CD14-positive monocyte (primary cell): ENCODE measurements around the gene SLC9A8. TPM values are rescaled to one million over a fixed set of nuclear protein-coding genes. Genes with fewer than 3 reads are reported as not detected.

Experiments used
- DNase-seq, 3 donors: peaks; one replicate each; pipeline ENCODE4 v3.0.0-alpha.2; 2011 to 2022
- H2AFZ ChIP-seq: 2 replicates; pipeline ENCODE4 v1.6.0; 2012; ENCODE audit warnings: mild to moderate bottlenecking, low read depth, low read length, inconsistent platforms; ENCODE audit not compliant: insufficient read depth, poor library complexity, severe bottlenecking
- H3K27ac ChIP-seq, 2 donors: 1 replicate in 1 of 2; 2 replicates in 1 of 2; pipeline ENCODE4 v1.5.1; 2012 to 2013; ENCODE audit warnings: low read length in 2 of 2, control low read depth in 1 of 2, inconsistent platforms in 1 of 2, low read depth in 1 of 2, mild to moderate bottlenecking in 1 of 2
- H3K27me3 ChIP-seq, 2 donors: one replicate each; pipeline versions ENCODE4 v1.6.0 to v1.6.1; 2011 to 2013; ENCODE audit warnings: low read length in 2 of 2; ENCODE audit not compliant: control insufficient read depth in 2 of 2, insufficient read depth in 2 of 2
- H3K36me3 ChIP-seq, 2 donors: replicated peaks in 1 of 2; 1 replicate in 1 of 2; 2 replicates in 1 of 2; pipeline versions ENCODE4 v1.5.1 to v1.6.1; 2012 to 2013; ENCODE audit warnings: low read length in 2 of 2, control low read depth in 1 of 2, inconsistent platforms in 1 of 2, mild to moderate bottlenecking in 1 of 2; ENCODE audit not compliant: insufficient read depth in 2 of 2, control insufficient read depth in 1 of 2
- H3K4me1 ChIP-seq, 2 donors: 1 replicate in 1 of 2; 2 replicates in 1 of 2; pipeline versions ENCODE4 v1.5.1 to v1.6.1; 2012 to 2013; ENCODE audit warnings: low read length in 2 of 2, control low read depth in 1 of 2, inconsistent platforms in 1 of 2, mild to moderate bottlenecking in 1 of 2, moderate library complexity in 1 of 2; ENCODE audit not compliant: insufficient read depth in 2 of 2, control insufficient read depth in 1 of 2
- H3K4me2 ChIP-seq: replicated peaks from 2 replicates; pipeline ENCODE3; 2012; ENCODE audit warnings: low read length, moderate library complexity, mild to moderate bottlenecking; ENCODE audit not compliant: poor library complexity, severe bottlenecking; ENCODE audit errors: extremely low read depth
- H3K4me3 ChIP-seq, 3 experiments: fragments of 200-600 bp in 1 of 3; sonication (generic) in 1 of 3; replicated peaks in 1 of 3; 1 replicate in 2 of 3; 2 replicates in 1 of 3; pipeline ENCODE4 v1.5.1; 2011 to 2013; ENCODE audit warnings: low read length in 3 of 3, mild to moderate bottlenecking in 3 of 3, control low read depth in 2 of 3, low read depth in 2 of 3, inconsistent platforms in 1 of 3, moderate library complexity in 1 of 3
- H3K79me2 ChIP-seq: 2 replicates; pipeline ENCODE4 v1.6.0; 2012; ENCODE audit warnings: mild to moderate bottlenecking, control low read depth, inconsistent platforms, low read length, moderate library complexity; ENCODE audit not compliant: insufficient read depth
- H3K9ac ChIP-seq: 2 replicates; pipeline ENCODE4 v1.6.0; 2017; ENCODE audit warnings: low read length, mild to moderate bottlenecking; ENCODE audit not compliant: insufficient read depth, poor library complexity, severe bottlenecking
- H3K9me3 ChIP-seq, 2 donors: replicated peaks in 1 of 2; 1 replicate in 1 of 2; 2 replicates in 1 of 2; pipeline versions ENCODE4 v1.5.1 to v1.6.1; 2012 to 2013; ENCODE audit warnings: low read length in 2 of 2, control low read depth in 1 of 2; ENCODE audit not compliant: control insufficient read depth in 1 of 2, insufficient read depth in 1 of 2
- H4K20me1 ChIP-seq: 2 replicates; pipeline ENCODE4 v1.6.0; 2012; ENCODE audit warnings: mild to moderate bottlenecking, low read length, control low read depth, moderate library complexity; ENCODE audit not compliant: insufficient read depth
- H3K27ac Mint-ChIP-seq, 7 donors: one replicate each; pipeline ENCODE4 v1.8.0; 2020; ENCODE audit warnings: mild to moderate bottlenecking in 7 of 7, mixed read lengths in 7 of 7, moderate library complexity in 6 of 7, inconsistent platforms in 2 of 7
- H3K27me3 Mint-ChIP-seq, 3 donors: one replicate each; pipeline ENCODE4 v1.8.0; 2021 to 2022; ENCODE audit warnings: low read depth in 3 of 3, mild to moderate bottlenecking in 3 of 3, mixed read lengths in 3 of 3, moderate library complexity in 3 of 3, inconsistent platforms in 1 of 3
- H3K36me3 Mint-ChIP-seq, 2 donors: one replicate each; pipeline ENCODE4 v1.8.0; 2020; ENCODE audit warnings: mixed read lengths in 2 of 2, inconsistent platforms in 1 of 2, mild to moderate bottlenecking in 1 of 2
- H3K4me1 Mint-ChIP-seq: one replicate; pipeline ENCODE4 v1.8.0; 2020; ENCODE audit warnings: mild to moderate bottlenecking, mixed read lengths
- H3K4me3 Mint-ChIP-seq, 2 donors: one replicate each; pipeline ENCODE4 v1.8.0; 2020; ENCODE audit warnings: mild to moderate bottlenecking in 2 of 2, mixed read lengths in 2 of 2, moderate library complexity in 1 of 2
- H3K9me3 Mint-ChIP-seq, 7 donors: one replicate each; pipeline ENCODE4 v1.8.0; 2020 to 2022; ENCODE audit warnings: mixed read lengths in 7 of 7, mild to moderate bottlenecking in 6 of 7, moderate library complexity in 6 of 7, inconsistent platforms in 2 of 7
- CTCF ChIP-seq: fragments of 200-600 bp; IDR thresholded peaks from one replicate; pipeline ENCODE4 v1.8.0; 2022; ENCODE audit warnings: antibody characterized with exemption, mild to moderate bottlenecking
- WGBS: methylation state at CpG from one replicate; pipeline ENCODE4 v1.1.5; 2013; ENCODE audit warnings: missing lambda C conversion rate; ENCODE audit not compliant: insufficient coverage; 5-methylcytosine and 5-hydroxymethylcytosine counted together
- intact Hi-C, 2 donors: fragments of 100-400 bp; cut with micrococcal nuclease; formaldehyde crosslinking; loops; one replicate each; pipeline versions ENCODE4 v1.15.0 to v1.15.1; 2023
- polyA plus RNA-seq, 3 donors: library from polyadenylated mRNA; depleted of rRNA in 1 of 3; unstranded in 2 of 3; stranded (reverse) in 1 of 3; fragments of 300-500 nt in 2 of 3; fragments of >200 nt in 1 of 3; fragmentation: Illumina TruSeq in 2 of 3; gene quantifications; 1 replicate in 2 of 3; 2 replicates in 1 of 3; pipeline ENCODE4 v1.2.3, GENCODE V29; 2012 to 2021

The SLC9A8 gene
- polyA plus RNA-seq, 3 donors = 3.0 to 14.6 (median 3.3) TPM

DNA sequence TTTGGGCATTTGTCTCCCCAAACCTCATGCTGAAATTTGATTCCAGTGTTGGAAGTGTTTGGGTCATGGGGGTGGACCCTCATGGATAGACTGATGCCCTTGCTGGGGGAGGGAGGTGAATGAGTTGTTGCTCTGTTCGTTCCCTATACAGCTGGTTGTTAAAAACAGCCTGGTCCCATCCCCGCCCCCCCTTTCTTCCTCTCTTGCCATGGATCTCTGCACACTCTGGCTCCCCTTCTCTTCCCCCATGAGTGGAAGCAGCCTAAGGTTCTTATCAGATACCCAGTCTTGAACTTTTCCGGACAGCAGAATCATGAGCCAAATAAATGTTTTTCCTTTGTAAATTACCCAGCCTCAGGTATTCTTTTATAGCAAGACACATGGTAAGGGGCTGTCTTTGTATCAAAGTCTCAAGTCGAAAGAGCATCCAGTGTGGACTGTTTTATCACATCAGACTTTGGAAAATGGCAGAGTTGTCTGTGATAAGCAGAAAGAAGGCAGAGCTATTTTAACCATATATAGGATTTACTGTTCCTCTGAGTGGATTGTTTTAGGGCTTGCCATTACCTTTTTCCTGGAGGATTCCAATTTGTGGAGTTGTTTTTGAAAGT, 31.2 kb downstream of the SLC9A8 start:
- Mint-ChIP-seq H3K4me3 (no peak overlapping the region), H3K4me1 (no peaks in the 10 kb centered on the region), H3K9me3 (peaks cover 0 to 5% (median 0%) of the 10 kb centered on the region in 7 donors), H3K36me3 (peaks cover 43 to 73% of the 10 kb centered on the region in 2 donors), H3K27ac (peak overlapping the region in 2 of 7 donors; percentile 12 to 20), H3K27me3 (no peaks in the 10 kb centered on the region)
- peaks cover 5% of the 10 kb centered on the region for H3K79me2 ChIP-seq
- no peak for DNase-seq
- H3K4me1 ChIP-seq = no peaks in the 10 kb centered on the region
- H3K27me3 ChIP-seq = no peaks in the 10 kb centered on the region
- no peak overlapping the region for H2AFZ ChIP-seq
- H3K4me3 ChIP-seq = no peak overlapping the region
- intact Hi-C loops = no loop called here
- no peak overlapping the region for H3K9ac ChIP-seq
- WGBS = 83% methylated on average over 1 of the region's 4 CpGs
- H3K4me2 ChIP-seq = no peak overlapping the region
- H4K20me1 ChIP-seq = no peaks in the 10 kb centered on the region
- no peak for TF ChIP-seq CTCF
- no peak overlapping the region for H3K27ac ChIP-seq
- no peaks in the 10 kb centered on the region for H3K9me3 ChIP-seq
- H3K36me3 ChIP-seq = peaks cover 31 to 63% of the 10 kb centered on the region in 2 donors

- TF ChIP-seq CTCF = no peak
- Histone ChIP-seq H3K9me3 (no peaks in the 10 kb centered on the region), H3K4me3 (no peak overlapping the region), H4K20me1 (no peaks in the 10 kb centered on the region), H3K4me1 (no peaks in the 10 kb centered on the region), H3K4me2 (no peak overlapping the region), H2AFZ (no peak overlapping the region), H3K27ac (peak overlapping the region in 1 of 2 donors; percentile 21), H3K79me2 (peaks cover 5% of the 10 kb centered on the region), H3K36me3 (peaks cover 34 to 65% of the 10 kb centered on the region in 2 donors), H3K27me3 (no peaks in the 10 kb centered on the region), H3K9ac (no peak overlapping the region)
- Mint-ChIP-seq H3K4me1 (peaks cover 3% of the 10 kb centered on the region), H3K27me3 (no peaks in the 10 kb centered on the region), H3K27ac (peak overlapping the region in 6 of 7 donors; percentile 53 to 83 (median 62)), H3K4me3 (no peak overlapping the region), H3K9me3 (peaks cover 0 to 5% (median 0%) of the 10 kb centered on the region in 7 donors), H3K36me3 (peaks cover 44 to 74% of the 10 kb centered on the region in 2 donors)
- intact Hi-C loops = loop anchor here in 1 of 2 donors (5.0 kb wide), 1 partner anchor 303 kb away; no protein-coding TSS in a partner anchor
- no CpG with 5 or more reads among the region's 1 CpG for WGBS
- DNase-seq = no peak
These were observed 32.4 kb downstream of the SLC9A8 start for GRCh38 chr20:49845060-49845459.
